ENCODE results near the gene ZNF136.
A peak's percentile ranks its signal among the peaks of the same experiment; 100 is the strongest.

Gene ZNF136

GRCh38 chr19:12139269-12139668 lies 23.6 kb upstream of the ZNF136 start:
- Histone ChIP-seq H3K27me3 (replicated peaks in 2 of 5; ENCODE audit: control insufficient read depth in 4 of 5, insufficient read depth in 5 of 5, low read length in 4 of 5) (no peaks in the 10 kb centered on the region), H3K27ac (ENCODE audit: insufficient read depth in 1 of 2, low read depth in 1 of 2, low read length in 2 of 2, poor library complexity in 1 of 2, severe bottlenecking in 2 of 2) (peak overlapping the region in 1 of 2 experiments; percentile 84), H3K4me1 (ENCODE audit: control extremely low read depth in 1 of 4, control insufficient read depth in 4 of 4, insufficient read depth in 4 of 4, low read length in 3 of 4) (peaks cover 11 to 30% (median 15%) of the 10 kb centered on the region in 4 experiments), H3K36me3 (ENCODE audit: control insufficient read depth in 4 of 4, insufficient read depth in 4 of 4, low read length in 3 of 4) (peaks cover 3 to 34% (median 18%) of the 10 kb centered on the region in 4 experiments), H3K9me3 (ENCODE audit: control extremely low read depth in 1 of 5, control insufficient read depth in 4 of 5, insufficient read depth in 2 of 5, low read depth in 1 of 5, low read length in 4 of 5) (peaks cover 0 to 16% (median 2%) of the 10 kb centered on the region in 5 experiments), H3K4me3 (ENCODE audit: control insufficient read depth in 1 of 7, extremely low read depth in 1 of 7, insufficient read depth in 4 of 7, low read depth in 2 of 7, low read length in 6 of 7) (peak overlapping the region; percentile 68 to 95 (median 93))
- peak; percentile 58 to 85 (median 79) for DNase-seq
- ChIA-PET CTCF (interaction anchor here (1.0 to 3.7 kb wide), 7 partner anchors 13 to 342 kb away, joined by 3 to 31 read pairs (median 13); partner anchors contain the start of gene ZNF491), POLR2A (interaction anchor here (1.0 to 1.2 kb wide), 2 partner anchors 48 to 74 kb away, joined by 3 to 4 read pairs; partner anchors contain the start of gene ZNF844)
- WGBS (ENCODE audit: insufficient coverage): 13% methylated on average over 11 of the region's 13 CpGs

- POLR2A ChIA-PET: interaction anchor here (0.5 to 1.4 kb wide), 8 partner anchors 23 to 255 kb away, joined by 3 to 8 read pairs (median 4); partner anchors contain the start of genes ZNF136, ZNF433, ZNF763 and ZNF844
Observed at GRCh38 chr19:12139885-12140544, 22.9 kb upstream of the ZNF136 start, which contains the start of gene ZNF20. Gene ZNF20 (minus strand): TSS chr19:12140350. CDS start chr19:12140182, 168 bp downstream.

GRCh38 chr19:12140545-12141404 lies 22.1 kb upstream of the ZNF136 start:
- Histone ChIP-seq H3K27me3 (replicated peaks in 2 of 5; ENCODE audit: control insufficient read depth in 4 of 5, insufficient read depth in 5 of 5, low read length in 4 of 5) (no peaks in the 10 kb centered on the region), H3K9me3 (ENCODE audit: control extremely low read depth in 1 of 5, control insufficient read depth in 4 of 5, insufficient read depth in 2 of 5, low read depth in 1 of 5, low read length in 4 of 5) (peaks cover 0 to 17% (median 5%) of the 10 kb centered on the region in 5 experiments), H3K36me3 (ENCODE audit: control insufficient read depth in 4 of 4, insufficient read depth in 4 of 4, low read length in 3 of 4) (peaks cover 10 to 32% (median 21%) of the 10 kb centered on the region in 4 experiments), H3K27ac (ENCODE audit: insufficient read depth in 1 of 2, low read depth in 1 of 2, low read length in 2 of 2, poor library complexity in 1 of 2, severe bottlenecking in 2 of 2) (peak overlapping the region in 1 of 2 experiments; percentile 84), H3K4me3 (ENCODE audit: control insufficient read depth in 1 of 7, extremely low read depth in 1 of 7, insufficient read depth in 4 of 7, low read depth in 2 of 7, low read length in 6 of 7) (peak overlapping the region; percentile 68 to 95 (median 93)), H3K4me1 (ENCODE audit: control extremely low read depth in 1 of 4, control insufficient read depth in 4 of 4, insufficient read depth in 4 of 4, low read length in 3 of 4) (peaks cover 11 to 30% (median 15%) of the 10 kb centered on the region in 4 experiments)
- CTCF ChIA-PET: interaction anchor here (0.7 to 3.7 kb wide), 29 partner anchors 9 to 343 kb away, joined by 3 to 31 read pairs (median 4); partner anchors contain the start of genes ZNF491, ZNF625 and ZNF763
- POLR2A ChIA-PET: interaction anchor here (0.5 to 1.4 kb wide), 5 partner anchors 22 to 254 kb away, joined by 3 to 6 read pairs (median 4); partner anchors contain the start of genes ZNF136, ZNF763 and ZNF844
- peak; percentile 87 to 93 (median 91) for DNase-seq
- WGBS (ENCODE audit: insufficient coverage): 6% methylated on average over 14 of the region's 17 CpGs

More at GRCh38 chr19:12139885-12140544, 22.9 kb upstream of the ZNF136 start, which contains the start of gene ZNF20:
- Histone ChIP-seq H3K27me3 (replicated peaks in 2 of 5; ENCODE audit: control insufficient read depth in 4 of 5, insufficient read depth in 5 of 5, low read length in 4 of 5) (no peaks in the 10 kb centered on the region), H3K4me3 (ENCODE audit: control insufficient read depth in 1 of 7, extremely low read depth in 1 of 7, insufficient read depth in 4 of 7, low read depth in 2 of 7, low read length in 6 of 7) (peak within 1 kb of the TSS; percentile 68 to 95 (median 93)), H3K27ac (ENCODE audit: insufficient read depth in 1 of 2, low read depth in 1 of 2, low read length in 2 of 2, poor library complexity in 1 of 2, severe bottlenecking in 2 of 2) (peak within 1 kb of the TSS; percentile 61 to 84), H3K4me1 (ENCODE audit: control extremely low read depth in 1 of 4, control insufficient read depth in 4 of 4, insufficient read depth in 4 of 4, low read length in 3 of 4) (peaks cover 11 to 30% (median 15%) of the 10 kb centered on the region in 4 experiments), H3K36me3 (ENCODE audit: control insufficient read depth in 4 of 4, insufficient read depth in 4 of 4, low read length in 3 of 4) (peaks cover 3 to 31% (median 17%) of the 10 kb centered on the region in 4 experiments), H3K9me3 (ENCODE audit: control extremely low read depth in 1 of 5, control insufficient read depth in 4 of 5, insufficient read depth in 2 of 5, low read depth in 1 of 5, low read length in 4 of 5) (peaks cover 0 to 15% (median 0%) of the 10 kb centered on the region in 5 experiments)
- peak; percentile 91 to 94 (median 93) for DNase-seq
- WGBS (ENCODE audit: insufficient coverage): 0% methylated on average over 40 of the region's 49 CpGs
- CTCF ChIA-PET: interaction anchor here (0.7 to 3.7 kb wide), 22 partner anchors 8 to 342 kb away, joined by 3 to 31 read pairs (median 4); partner anchors contain the start of genes ZNF491 and ZNF625

- Histone ChIP-seq H3K27me3 (replicated peaks in 2 of 5; ENCODE audit: control insufficient read depth in 4 of 5, insufficient read depth in 5 of 5, low read length in 4 of 5) (no peaks in the 10 kb centered on the region), H3K4me3 (ENCODE audit: control insufficient read depth in 1 of 7, extremely low read depth in 1 of 7, insufficient read depth in 4 of 7, low read depth in 2 of 7, low read length in 6 of 7) (peak overlapping the region in 2 of 7 experiments; percentile 93 to 94), H3K9me3 (ENCODE audit: control extremely low read depth in 1 of 5, control insufficient read depth in 4 of 5, insufficient read depth in 2 of 5, low read depth in 1 of 5, low read length in 4 of 5) (peaks cover 0 to 23% (median 11%) of the 10 kb centered on the region in 5 experiments), H3K27ac (ENCODE audit: insufficient read depth in 1 of 2, low read depth in 1 of 2, low read length in 2 of 2, poor library complexity in 1 of 2, severe bottlenecking in 2 of 2) (no peak overlapping the region), H3K36me3 (ENCODE audit: control insufficient read depth in 4 of 4, insufficient read depth in 4 of 4, low read length in 3 of 4) (peaks cover 10 to 37% (median 26%) of the 10 kb centered on the region in 4 experiments), H3K4me1 (ENCODE audit: control extremely low read depth in 1 of 4, control insufficient read depth in 4 of 4, insufficient read depth in 4 of 4, low read length in 3 of 4) (peaks cover 11 to 30% (median 15%) of the 10 kb centered on the region in 4 experiments)
- ChIA-PET POLR2A (interaction anchor here (1.4 kb wide), 1 partner anchor 153 kb away, joined by 4 read pairs; no protein-coding TSS in a partner anchor), CTCF (interaction anchor here (0.9 to 3.7 kb wide), 22 partner anchors 10 to 344 kb away, joined by 3 to 31 read pairs (median 5); partner anchors contain the start of genes ZNF491 and ZNF763)
- 75% methylated on average over 9 of the region's 10 CpGs for WGBS (ENCODE audit: insufficient coverage)
- no peak for DNase-seq
Observed at GRCh38 chr19:12141405-12141736, 21.5 kb upstream of the ZNF136 start.

- Histone ChIP-seq H3K4me3 (ENCODE audit: control insufficient read depth in 1 of 7, extremely low read depth in 1 of 7, insufficient read depth in 4 of 7, low read depth in 2 of 7, low read length in 6 of 7) (no peak overlapping the region), H3K4me1 (ENCODE audit: control extremely low read depth in 1 of 4, control insufficient read depth in 4 of 4, insufficient read depth in 4 of 4, low read length in 3 of 4) (peaks cover 7 to 10% (median 8%) of the 10 kb centered on the region in 4 experiments), H3K9me3 (ENCODE audit: control extremely low read depth in 1 of 5, control insufficient read depth in 4 of 5, insufficient read depth in 2 of 5, low read depth in 1 of 5, low read length in 4 of 5) (peaks cover 0 to 34% (median 12%) of the 10 kb centered on the region in 5 experiments), H3K27me3 (replicated peaks in 2 of 5; ENCODE audit: control insufficient read depth in 4 of 5, insufficient read depth in 5 of 5, low read length in 4 of 5) (no peaks in the 10 kb centered on the region), H3K27ac (ENCODE audit: insufficient read depth in 1 of 2, low read depth in 1 of 2, low read length in 2 of 2, poor library complexity in 1 of 2, severe bottlenecking in 2 of 2) (no peak overlapping the region), H3K36me3 (ENCODE audit: control insufficient read depth in 4 of 4, insufficient read depth in 4 of 4, low read length in 3 of 4) (peaks cover 17 to 43% (median 33%) of the 10 kb centered on the region in 4 experiments)
- WGBS (ENCODE audit: insufficient coverage): 100% methylated on average over 5 of the region's 8 CpGs
- POLR2A ChIA-PET: no interaction called here
- DNase-seq: no peak
- CTCF ChIA-PET: interaction anchor here (0.8 to 1.5 kb wide), 3 partner anchors 10 to 182 kb away, joined by 3 read pairs; no protein-coding TSS in a partner anchor
Observed at GRCh38 chr19:12145348-12145747, 17.5 kb upstream of the ZNF136 start.

- CTCF ChIA-PET: interaction anchor here (1.5 kb wide), 1 partner anchor 10 kb away, joined by 3 read pairs; no protein-coding TSS in a partner anchor
- 15% methylated on average over 10 of the region's 11 CpGs for WGBS (ENCODE audit: insufficient coverage)
Observed at GRCh38 chr19:12155324-12155860, 7.5 kb upstream of the ZNF136 start.

More at GRCh38 chr19:12155324-12155860, 7.5 kb upstream of the ZNF136 start:
- no peaks in the 10 kb centered on the region for H3K27me3 ChIP-seq (replicated peaks in 2 of 5; ENCODE audit: control insufficient read depth in 4 of 5, insufficient read depth in 5 of 5, low read length in 4 of 5)
- peaks cover 8 to 15% (median 10%) of the 10 kb centered on the region in 4 experiments for H3K36me3 ChIP-seq (ENCODE audit: control insufficient read depth in 4 of 4, insufficient read depth in 4 of 4, low read length in 3 of 4)
- H3K4me3 ChIP-seq (ENCODE audit: control insufficient read depth in 1 of 7, extremely low read depth in 1 of 7, insufficient read depth in 4 of 7, low read depth in 2 of 7, low read length in 6 of 7): peak overlapping the region in 6 of 7 experiments; percentile 70 to 94 (median 87)
- peak overlapping the region in 1 of 2 experiments; percentile 84 for H3K27ac ChIP-seq (ENCODE audit: insufficient read depth in 1 of 2, low read depth in 1 of 2, low read length in 2 of 2, poor library complexity in 1 of 2, severe bottlenecking in 2 of 2)
- POLR2A ChIA-PET: no interaction called here
- peak in 2 of 3 donors; percentile 44 to 67 for DNase-seq
- peaks cover 0 to 3% (median 0%) of the 10 kb centered on the region in 5 experiments for H3K9me3 ChIP-seq (ENCODE audit: control extremely low read depth in 1 of 5, control insufficient read depth in 4 of 5, insufficient read depth in 2 of 5, low read depth in 1 of 5, low read length in 4 of 5)
- H3K4me1 ChIP-seq (ENCODE audit: control extremely low read depth in 1 of 4, control insufficient read depth in 4 of 4, insufficient read depth in 4 of 4, low read length in 3 of 4): peaks cover 4 to 22% (median 12%) of the 10 kb centered on the region in 4 experiments

Measured in common myeloid progenitor, CD34-positive (primary cell).